HepG2 (cell line): ENCODE results near the gene GAD2. TPM values are rescaled to one million over a fixed set of nuclear protein-coding genes. Genes with fewer than 3 reads are reported as not detected.

Experiments
- EHMT2 ChIP-seq: fragments of 200-600 bp; sonication (generic); IDR thresholded peaks from 2 replicates; pipeline ENCODE4 v1.7.0; 2017; ENCODE audit warnings: antibody characterized with exemption, low read depth, low read length, borderline replicate concordance
- FOXO1 ChIP-seq: sonication (generic); formaldehyde crosslinking; IDR thresholded peaks from 2 replicates; pipeline ENCODE4 v1.4.0; 2020; ENCODE audit warnings: missing genetic modification reagents
- HMGXB4 ChIP-seq, 2 experiments: sonication (generic) in 1 of 2; formaldehyde crosslinking in 1 of 2; IDR thresholded peaks; 2 replicates each; pipeline versions ENCODE4 v1.4.0 to v1.6.1; 2018 to 2020; ENCODE audit warnings: missing genetic modification reagents in 2 of 2, borderline replicate concordance in 1 of 2, low read depth in 1 of 2, mild to moderate bottlenecking in 1 of 2, missing biosample characterization in 1 of 2
- HNF1A ChIP-seq, 2 experiments: sonication (generic) in 1 of 2; formaldehyde crosslinking in 1 of 2; IDR thresholded peaks; 2 replicates each; pipeline versions ENCODE4 v1.4.0 to v1.6.1; 2016 to 2020; ENCODE audit warnings: borderline replicate concordance in 1 of 2, low read depth in 1 of 2, mild to moderate bottlenecking in 1 of 2, missing genetic modification reagents in 1 of 2
- KMT2A ChIP-seq: sonication (generic); formaldehyde crosslinking; IDR thresholded peaks from 2 replicates; pipeline ENCODE4 v1.4.0; 2020; ENCODE audit warnings: missing genetic modification reagents
- MXD4 ChIP-seq: IDR thresholded peaks from 2 replicates; pipeline ENCODE4 v1.6.1; 2016; ENCODE audit warnings: mild to moderate bottlenecking, missing biosample characterization, missing genetic modification reagents
- PRDM15 ChIP-seq: sonication (generic); formaldehyde crosslinking; IDR thresholded peaks from 2 replicates; pipeline ENCODE4 v1.4.0; 2020; ENCODE audit warnings: missing genetic modification reagents
- SYNCRIP ChIP-seq: fragments of 200-400 bp; formaldehyde crosslinking; IDR thresholded peaks from 2 replicates; pipeline ENCODE4 v1.6.1; 2018; ENCODE audit warnings: mild to moderate bottlenecking, low read depth, low read length; ENCODE audit not compliant: insufficient read depth
- TARDBP ChIP-seq: sonication (generic); formaldehyde crosslinking; IDR thresholded peaks from 2 replicates; pipeline ENCODE4 v1.8.0; 2022; ENCODE audit warnings: mild to moderate bottlenecking, missing genetic modification reagents
- XBP1 ChIP-seq: sonication (generic); formaldehyde crosslinking; IDR thresholded peaks from 2 replicates; pipeline ENCODE4 v1.5.0; 2020; ENCODE audit warnings: missing genetic modification reagents
- YY1 ChIP-seq: IDR thresholded peaks from 2 replicates; pipeline ENCODE4 v1.6.1; 2011; ENCODE audit warnings: low read length, low read depth, moderate library complexity, mild to moderate bottlenecking; ENCODE audit not compliant: insufficient read depth, insufficient replicate concordance
- ZC3H4 ChIP-seq: sonication (generic); formaldehyde crosslinking; IDR thresholded peaks from 2 replicates; pipeline ENCODE4 v1.4.0; 2020; ENCODE audit warnings: missing genetic modification reagents, borderline replicate concordance
- ZNF274 ChIP-seq: sonication (generic); formaldehyde crosslinking; IDR thresholded peaks from 2 replicates; pipeline ENCODE4 v1.5.1; 2020; ENCODE audit warnings: mild to moderate bottlenecking, missing genetic modification reagents
- polyA plus RNA-seq, 8 experiments: library from polyadenylated mRNA; depleted of rRNA in 3 of 8; stranded (reverse) in 7 of 8; unstranded in 1 of 8; fragments of >200 nt; fragmentation: Illumina TruSeq in 4 of 8; extraction: Trizol in 4 of 8; gene quantifications; 2 replicates each; pipeline versions ENCODE4 v1.2.1 to v1.2.3, GENCODE V29; 2011 to 2016; ENCODE audit warnings: low read depth in 4 of 8, missing spikeins in 1 of 8, mixed read lengths in 1 of 8; ENCODE audit not compliant: insufficient read depth in 1 of 8
- total RNA-seq, 5 experiments: library from RNA; depleted of rRNA; stranded (reverse); fragments of >200 nt; fragmentation: Illumina TruSeq; extraction: Trizol; gene quantifications; 2 replicates each; pipeline ENCODE4 v1.2.3, GENCODE V29; 2016; ENCODE audit warnings: low read depth in 1 of 5

Gene GAD2
- total and polyA plus RNA-seq, 2 of the 13 experiments (the other 11 are each of a cell fraction or from before 2014, with no cell fraction given), result not detected

- no peak for TF ChIP-seq PRDM15 (CRISPR knock-in tag)
- TF ChIP-seq HMGXB4 (CRISPR knock-in tag; IDR thresholded peaks at IDR 0.05; ENCODE audit: borderline replicate concordance in 1 of 2, low read depth in 1 of 2), result no peak
- TF ChIP-seq SYNCRIP, result no peak
- no peak for TF ChIP-seq MXD4 (CRISPR knock-in tag)
- no peak for TF ChIP-seq ZC3H4 (CRISPR knock-in tag)
- no peak for TF ChIP-seq KMT2A
- TF ChIP-seq EHMT2, result no peak
- no peak for TF ChIP-seq HNF1A (IDR thresholded peaks at IDR 0.05; ENCODE audit: low read depth)
- TF ChIP-seq HNF1A (CRISPR knock-in tag; IDR thresholded peaks at IDR 0.05; ENCODE audit: borderline replicate concordance), result no peak
- no peak for TF ChIP-seq XBP1 (CRISPR knock-in tag)
- no peak for TF ChIP-seq FOXO1
- no peak for TF ChIP-seq TARDBP (CRISPR knock-in tag)
- no peak for TF ChIP-seq ZNF274 (CRISPR knock-in tag)
- no peak for TF ChIP-seq YY1
- TF ChIP-seq, all 625 proteins: peak for 0
Measured at GRCh38 chr10:26243351-26243720, 26.8 kb downstream of the GAD2 start (continued).
